SK-N-SH treated with all-trans-retinoic acid at 6 μM for 48 hours (cell line): Measurements from ENCODE around the gene TJP3.

ENCODE experiments used
- ARNTL ChIP-seq: fragments of 450-650 bp; formaldehyde crosslinking; IDR thresholded peaks from 2 replicates; pipeline ENCODE4 v1.5.0; 2020; ENCODE audit warnings: low read depth, mild to moderate bottlenecking, moderate library complexity, borderline replicate concordance
- PATZ1 ChIP-seq: fragments of 250-450 bp; sonication (Bioruptor Pico); IDR thresholded peaks from 2 replicates; pipeline ENCODE4 v1.8.0; 2020; ENCODE audit warnings: mild to moderate bottlenecking, moderate library complexity, borderline replicate concordance
- RARB ChIP-seq: fragments of 250-450 bp; sonication (Bioruptor Pico); IDR thresholded peaks from 2 replicates; pipeline ENCODE4 v1.8.0; 2021; ENCODE audit warnings: mild to moderate bottlenecking, moderate library complexity
- SNAI2 ChIP-seq: fragments of 250-450 bp; sonication (Bioruptor Pico); IDR thresholded peaks from 2 replicates; pipeline ENCODE4 v1.5.0; 2020; ENCODE audit warnings: mild to moderate bottlenecking, moderate library complexity
- ZFP3 ChIP-seq: fragments of 250-450 bp; sonication (Bioruptor Pico); IDR thresholded peaks from 2 replicates; pipeline ENCODE4 v1.5.0; 2020; ENCODE audit warnings: mild to moderate bottlenecking, moderate library complexity
- ZFP30 ChIP-seq: fragments of 450-650 bp; formaldehyde crosslinking; IDR thresholded peaks from 2 replicates; pipeline ENCODE4 v1.5.0; 2022; ENCODE audit warnings: mild to moderate bottlenecking, moderate library complexity
- ZNF8 ChIP-seq: fragments of 450-650 bp; formaldehyde crosslinking; IDR thresholded peaks from 2 replicates; pipeline ENCODE4 v1.5.0; 2020; ENCODE audit warnings: mild to moderate bottlenecking, moderate library complexity
- TF ChIP-seq, protein P1 (sequence below): fragments of 250-450 bp; sonication (Bioruptor Pico); IDR thresholded peaks from 2 replicates; pipeline ENCODE4 v1.5.1; 2020; ENCODE audit warnings: low read depth, mild to moderate bottlenecking, moderate library complexity
- TF ChIP-seq, protein P2 (sequence below): fragments of 250-450 bp; sonication (Bioruptor Pico); IDR thresholded peaks from 2 replicates; pipeline ENCODE4 v1.5.0; 2020; ENCODE audit warnings: mild to moderate bottlenecking, moderate library complexity

DNA sequence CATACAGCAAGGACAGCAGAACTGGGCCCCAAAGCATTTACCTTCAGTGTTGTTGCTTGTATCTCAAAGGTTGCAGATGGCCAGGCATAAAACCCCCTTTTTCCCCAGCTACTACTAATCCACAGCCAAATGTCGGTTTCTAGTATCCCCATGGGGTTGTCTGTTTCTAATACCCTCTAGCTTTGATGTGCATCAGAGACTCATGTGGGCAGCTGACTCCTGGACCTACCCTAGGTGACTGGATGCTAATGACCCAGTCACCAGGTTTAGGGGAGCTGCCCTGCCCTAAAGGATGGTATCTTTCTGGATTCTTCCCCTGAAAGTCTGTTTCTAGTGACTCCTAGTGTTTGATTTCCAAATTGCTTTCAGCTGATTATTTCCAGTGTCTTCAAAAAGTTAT lies 23.9 kb downstream of the TJP3 start:
- TF ChIP-seq RARB (no peak), ZFP3 (CRISPR knock-in tag) (no peak), ZFP30 (CRISPR knock-in tag) (no peak), ARNTL (CRISPR knock-in tag) (no peak), ZNF8 (CRISPR knock-in tag) (no peak), PATZ1 (CRISPR knock-in tag) (no peak), SNAI2 (CRISPR knock-in tag) (no peak)
- TF ChIP-seq, protein P1, sequence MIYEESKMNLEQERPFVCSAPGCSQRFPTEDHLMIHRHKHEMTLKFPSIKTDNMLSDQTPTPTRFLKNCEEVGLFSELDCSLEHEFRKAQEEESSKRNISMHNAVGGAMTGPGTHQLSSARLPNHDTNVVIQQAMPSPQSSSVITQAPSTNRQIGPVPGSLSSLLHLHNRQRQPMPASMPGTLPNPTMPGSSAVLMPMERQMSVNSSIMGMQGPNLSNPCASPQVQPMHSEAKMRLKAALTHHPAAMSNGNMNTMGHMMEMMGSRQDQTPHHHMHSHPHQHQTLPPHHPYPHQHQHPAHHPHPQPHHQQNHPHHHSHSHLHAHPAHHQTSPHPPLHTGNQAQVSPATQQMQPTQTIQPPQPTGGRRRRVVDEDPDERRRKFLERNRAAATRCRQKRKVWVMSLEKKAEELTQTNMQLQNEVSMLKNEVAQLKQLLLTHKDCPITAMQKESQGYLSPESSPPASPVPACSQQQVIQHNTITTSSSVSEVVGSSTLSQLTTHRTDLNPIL (CRISPR knock-in tag): no peak
- TF ChIP-seq, protein P2, sequence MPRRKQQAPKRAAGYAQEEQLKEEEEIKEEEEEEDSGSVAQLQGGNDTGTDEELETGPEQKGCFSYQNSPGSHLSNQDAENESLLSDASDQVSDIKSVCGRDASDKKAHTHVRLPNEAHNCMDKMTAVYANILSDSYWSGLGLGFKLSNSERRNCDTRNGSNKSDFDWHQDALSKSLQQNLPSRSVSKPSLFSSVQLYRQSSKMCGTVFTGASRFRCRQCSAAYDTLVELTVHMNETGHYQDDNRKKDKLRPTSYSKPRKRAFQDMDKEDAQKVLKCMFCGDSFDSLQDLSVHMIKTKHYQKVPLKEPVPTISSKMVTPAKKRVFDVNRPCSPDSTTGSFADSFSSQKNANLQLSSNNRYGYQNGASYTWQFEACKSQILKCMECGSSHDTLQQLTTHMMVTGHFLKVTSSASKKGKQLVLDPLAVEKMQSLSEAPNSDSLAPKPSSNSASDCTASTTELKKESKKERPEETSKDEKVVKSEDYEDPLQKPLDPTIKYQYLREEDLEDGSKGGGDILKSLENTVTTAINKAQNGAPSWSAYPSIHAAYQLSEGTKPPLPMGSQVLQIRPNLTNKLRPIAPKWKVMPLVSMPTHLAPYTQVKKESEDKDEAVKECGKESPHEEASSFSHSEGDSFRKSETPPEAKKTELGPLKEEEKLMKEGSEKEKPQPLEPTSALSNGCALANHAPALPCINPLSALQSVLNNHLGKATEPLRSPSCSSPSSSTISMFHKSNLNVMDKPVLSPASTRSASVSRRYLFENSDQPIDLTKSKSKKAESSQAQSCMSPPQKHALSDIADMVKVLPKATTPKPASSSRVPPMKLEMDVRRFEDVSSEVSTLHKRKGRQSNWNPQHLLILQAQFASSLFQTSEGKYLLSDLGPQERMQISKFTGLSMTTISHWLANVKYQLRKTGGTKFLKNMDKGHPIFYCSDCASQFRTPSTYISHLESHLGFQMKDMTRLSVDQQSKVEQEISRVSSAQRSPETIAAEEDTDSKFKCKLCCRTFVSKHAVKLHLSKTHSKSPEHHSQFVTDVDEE (CRISPR knock-in tag): no peak
